ENCODE measurements around the gene NRROS. TPM values are rescaled to one million over a fixed set of nuclear protein-coding genes. Genes with fewer than 3 reads are reported as not detected.

Gene NRROS
- total RNA-seq, 1 donor from 2014 or later: 1.3 TPM

Other genes starting within 250 kb of the NRROS start
- 109 to 110 TPM (median 110 TPM) in 3 replicates for gene UBXN7, start 207.3 kb upstream of the NRROS start, total RNA-seq
- gene RNF168, start 135.9 kb upstream of the NRROS start, total RNA-seq: 19.5 to 21.3 TPM (median 21.0 TPM) in 3 replicates
- not detected in 3 replicates for gene SMCO1, start 124.3 kb upstream of the NRROS start, total RNA-seq
- gene WDR53, start 71.1 kb upstream of the NRROS start, total RNA-seq: 12.3 to 15.7 TPM (median 13.4 TPM) in 3 replicates
- 9.1 to 9.4 TPM (median 9.4 TPM) in 3 replicates for gene FBXO45, start 71.0 kb upstream of the NRROS start, total RNA-seq
- gene CEP19, start 72.6 kb downstream of the NRROS start, total RNA-seq: 2.1 to 2.5 TPM (median 2.1 TPM) in 3 replicates
- gene PIGX, start 72.7 kb downstream of the NRROS start, total RNA-seq: 24.8 to 26.4 TPM (median 25.9 TPM) in 3 replicates
- 52.0 to 53.1 TPM (median 52.8 TPM) in 3 replicates for gene PAK2, start 100.2 kb downstream of the NRROS start, total RNA-seq
- gene SENP5, start 228.2 kb downstream of the NRROS start, total RNA-seq: 44.4 to 47.3 TPM (median 46.5 TPM) in 3 replicates

All from mesothelial cell of epicardium (in vitro differentiated cells).